B cell (primary cell): Measurements from ENCODE around the gene TULP1. TPM values are rescaled to one million over a fixed set of nuclear protein-coding genes. Genes with fewer than 3 reads are reported as not detected.

Experiments
- ATAC-seq: fragments of 200-7000 bp; cut with Tn5 transposase; one replicate; pipeline ENCODE4 v1.10.0; 2021; ENCODE audit warnings: low read depth, mild to moderate bottlenecking, moderate number of reproducible peaks, moderate library complexity
- CTCF ChIA-PET: fragments of 350-600 bp; sonication (Branson Sonifier 250); formaldehyde crosslinking; loops from one replicate; lab custom pipeline; 2021; ENCODE audit warnings: antibody characterized with exemption, inconsistent platforms; lab: Charles Lee
- POLR2A ChIA-PET: fragments of 350-600 bp; sonication (Branson Sonifier 250); formaldehyde crosslinking; loops from one replicate; lab custom pipeline; 2021; ENCODE audit warnings: antibody characterized with exemption; lab: Charles Lee
- DNase-seq: peaks from one replicate; pipeline ENCODE4 v3.0.0; 2013
- H2AFZ ChIP-seq: 2 replicates; pipeline ENCODE4 v1.6.1; 2012; ENCODE audit warnings: mild to moderate bottlenecking, low read depth, low read length; ENCODE audit not compliant: insufficient read depth, poor library complexity, severe bottlenecking
- H3K27ac ChIP-seq, 2 donors: 1 replicate in 1 of 2; 2 replicates in 1 of 2; pipeline ENCODE4 v1.5.1; 2012 to 2013; ENCODE audit warnings: low read length in 2 of 2, mild to moderate bottlenecking in 2 of 2, moderate library complexity in 1 of 2
- H3K27me3 ChIP-seq, 4 experiments: fragments of 200-600 bp in 1 of 4; sonication (generic) in 1 of 4; replicated peaks in 1 of 4; 1 replicate in 2 of 4; 2 replicates in 2 of 4; pipeline versions ENCODE4 v1.6.1 to v1.7.0; 2013 to 2016; ENCODE audit warnings: low read length in 3 of 4, mild to moderate bottlenecking in 2 of 4, mixed read lengths in 1 of 4, moderate library complexity in 1 of 4; ENCODE audit not compliant: insufficient read depth in 4 of 4, control insufficient read depth in 3 of 4; ENCODE audit errors: control extremely low read depth in 1 of 4
- H3K36me3 ChIP-seq, 2 experiments: replicated peaks in 1 of 2; 1 replicate in 1 of 2; 2 replicates in 1 of 2; pipeline versions ENCODE4 v1.6.1 to v1.7.1; 2013; ENCODE audit warnings: low read length in 1 of 2; ENCODE audit not compliant: insufficient read depth in 2 of 2, control insufficient read depth in 1 of 2; ENCODE audit errors: control extremely low read depth in 1 of 2, extremely low read depth in 1 of 2
- H3K4me1 ChIP-seq, 2 donors: fragments of 200-600 bp in 1 of 2; sonication (generic) in 1 of 2; 1 replicate in 1 of 2; 2 replicates in 1 of 2; pipeline versions ENCODE4 v1.5.1 to v1.6.1; 2013 to 2017; ENCODE audit warnings: low read length in 2 of 2; ENCODE audit not compliant: control insufficient read depth in 2 of 2, insufficient read depth in 2 of 2
- H3K4me2 ChIP-seq: replicated peaks from 2 replicates; pipeline ENCODE3; 2012; ENCODE audit warnings: mild to moderate bottlenecking, low read depth, low read length; ENCODE audit not compliant: poor library complexity, severe bottlenecking
- H3K4me3 ChIP-seq, 5 experiments: fragments of 200-600 bp in 1 of 5; sonication (generic) in 1 of 5; 1 replicate in 3 of 5; 2 replicates in 2 of 5; pipeline versions ENCODE4 v1.5.1 to v1.7.0; 2011 to 2016; ENCODE audit warnings: low read length in 4 of 5, mild to moderate bottlenecking in 4 of 5, low read depth in 2 of 5, control low read depth in 1 of 5, moderate library complexity in 1 of 5; ENCODE audit not compliant: insufficient read depth in 1 of 5; ENCODE audit errors: control extremely low read depth in 1 of 5, extremely low read depth in 1 of 5
- H3K79me2 ChIP-seq: fragments of 200-600 bp; sonication (generic); one replicate; pipeline ENCODE4 v1.6.0; 2016; ENCODE audit warnings: low read length; ENCODE audit not compliant: control insufficient read depth, insufficient read depth
- H3K9ac ChIP-seq: fragments of 200-600 bp; sonication (generic); 2 replicates; pipeline ENCODE4 v1.6.1; 2017; ENCODE audit warnings: mild to moderate bottlenecking, low read length, moderate library complexity
- H3K9me3 ChIP-seq, 3 donors: one replicate each; pipeline versions ENCODE4 v1.6.1 to v1.7.1; 2013; ENCODE audit warnings: low read length in 2 of 3; ENCODE audit not compliant: control insufficient read depth in 2 of 3, insufficient read depth in 1 of 3; ENCODE audit errors: control extremely low read depth in 1 of 3
- H4K20me1 ChIP-seq: 2 replicates; pipeline ENCODE4 v1.6.0; 2012; ENCODE audit warnings: mild to moderate bottlenecking, low read length; ENCODE audit not compliant: insufficient read depth, control insufficient read depth, poor library complexity, severe bottlenecking
- H3K27ac Mint-ChIP-seq: one replicate; pipeline ENCODE4 v1.8.0; 2021; ENCODE audit warnings: mixed read lengths
- H3K27me3 Mint-ChIP-seq: one replicate; pipeline ENCODE4 v1.8.0; 2021; ENCODE audit warnings: mixed read lengths
- H3K4me1 Mint-ChIP-seq: one replicate; pipeline ENCODE4 v1.8.0; 2021; ENCODE audit warnings: mixed read lengths
- H3K4me3 Mint-ChIP-seq: one replicate; pipeline ENCODE4 v1.8.0; 2021; ENCODE audit warnings: mixed read lengths
- H3K9me3 Mint-ChIP-seq: one replicate; pipeline ENCODE4 v1.8.0; 2022; ENCODE audit warnings: mixed read lengths; ENCODE audit not compliant: insufficient read depth
- CTCF ChIP-seq: fragments of 200-600 bp; IDR thresholded peaks from one replicate; pipeline ENCODE4 v1.8.0; 2022; ENCODE audit warnings: antibody characterized with exemption, mild to moderate bottlenecking
- EZH2 ChIP-seq: IDR thresholded peaks from 2 replicates; pipeline ENCODE4 v1.6.1; 2012; ENCODE audit warnings: borderline replicate concordance, low read depth, mild to moderate bottlenecking, moderate library complexity, low read length; ENCODE audit not compliant: insufficient read depth, poor library complexity, severe bottlenecking
- WGBS: methylation state at CpG from one replicate; pipeline ENCODE4 v1.1.5; 2013; ENCODE audit warnings: missing lambda C conversion rate; ENCODE audit not compliant: insufficient coverage; 5-methylcytosine and 5-hydroxymethylcytosine counted together
- intact Hi-C: fragments of 100-400 bp; cut with micrococcal nuclease; formaldehyde crosslinking; loops from one replicate; pipeline ENCODE4 v1.10.0; 2022
- polyA plus RNA-seq: library from polyadenylated mRNA; depleted of rRNA; stranded (reverse); fragments of >200 nt; gene quantifications from 2 replicates; pipeline ENCODE4 v1.2.3, GENCODE V29; 2012
- total RNA-seq, 2 donors: library from RNA; stranded (reverse); fragments of 120-200 nt in 1 of 2; gene quantifications; 1 replicate in 1 of 2; 2 replicates in 1 of 2; pipeline versions ENCODE4 v1.2.3 to v1.2.4, GENCODE V29; 2013 to 2022

The TULP1 gene
- total and polyA plus RNA-seq, 2 donors (not counting 1 experiment from before 2014, with no cell fraction given): not detected

GRCh38 chr6:35473075-35473849, 39.4 kb downstream of the TULP1 start:
- POLR2A ChIA-PET: interaction anchor here (0.7 kb wide), 1 partner anchor 298 kb away, joined by 3 read pairs; no protein-coding TSS in a partner anchor
- H3K79me2 ChIP-seq: peaks cover 8% of the 10 kb centered on the region
- peaks cover 25% of the 10 kb centered on the region for H4K20me1 ChIP-seq
- Mint-ChIP-seq H3K27ac (peak overlapping the region; percentile 50), H3K9me3 (no peaks in the 10 kb centered on the region), H3K27me3 (no peaks in the 10 kb centered on the region), H3K4me3 (no peak overlapping the region), H3K4me1 (peaks cover 32% of the 10 kb centered on the region)
- peaks cover 15 to 26% of the 10 kb centered on the region in 2 donors for H3K4me1 ChIP-seq
- CTCF ChIA-PET: interaction anchor here (0.7 to 4.1 kb wide), 3 partner anchors 21 to 178 kb away, joined by 3 to 16 read pairs (median 5); partner anchors contain the start of gene FANCE
- no peak for TF ChIP-seq EZH2
- TF ChIP-seq CTCF: no peak
- H3K9ac ChIP-seq: no peak overlapping the region
- no peak overlapping the region for H3K27ac ChIP-seq
- no peak overlapping the region for H3K4me3 ChIP-seq
- ATAC-seq (no peak), DNase-seq (no peak)
- no peak overlapping the region for H2AFZ ChIP-seq
- 87% methylated on average over 5 of the region's 9 CpGs for WGBS
- H3K27me3 ChIP-seq: no peaks in the 10 kb centered on the region
- intact Hi-C loops: no loop called here
- no peak overlapping the region for H3K4me2 ChIP-seq
- peaks cover 0 to 50% of the 10 kb centered on the region in 2 experiments for H3K36me3 ChIP-seq
- H3K9me3 ChIP-seq: no peaks in the 10 kb centered on the region

DNA sequence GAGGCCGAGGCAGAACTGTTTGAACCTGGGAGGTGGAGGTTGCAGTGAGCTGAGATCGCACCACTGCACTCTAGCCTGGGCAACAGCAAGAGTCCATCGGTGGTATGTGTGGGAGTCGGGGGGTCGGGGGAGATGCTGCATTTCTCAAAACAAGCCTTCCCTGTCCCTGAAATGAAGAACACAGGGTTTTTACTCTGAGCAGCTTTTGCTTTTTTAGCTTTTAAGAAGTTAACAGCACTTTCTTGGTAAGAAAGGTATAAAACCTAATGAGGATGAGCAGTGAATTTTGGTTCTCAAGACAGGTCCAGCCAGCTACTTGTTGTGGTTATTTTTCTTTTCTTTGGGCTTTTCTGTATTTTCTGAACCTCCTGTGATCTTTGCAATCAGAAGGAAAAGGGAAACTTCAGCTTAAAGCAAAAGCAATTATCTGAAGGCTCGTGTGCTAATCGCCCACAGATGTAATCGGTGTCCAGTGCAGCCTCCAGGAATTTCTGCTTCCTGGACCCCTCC, 40.8 kb downstream of the TULP1 start:
- Histone ChIP-seq H3K4me1 (peaks cover 19 to 34% of the 10 kb centered on the region in 2 donors), H3K79me2 (peaks cover 8% of the 10 kb centered on the region), H3K27me3 (no peaks in the 10 kb centered on the region), H3K4me2 (no peak overlapping the region), H3K9ac (no peak overlapping the region), H3K4me3 (no peak overlapping the region), H4K20me1 (peaks cover 25% of the 10 kb centered on the region), H3K36me3 (peaks cover 0 to 50% of the 10 kb centered on the region in 2 experiments), H2AFZ (no peak overlapping the region), H3K9me3 (no peaks in the 10 kb centered on the region), H3K27ac (peak overlapping the region in 1 of 2 donors; percentile 6)
- Mint-ChIP-seq H3K27ac (peak overlapping the region; percentile 63), H3K4me1 (peaks cover 42% of the 10 kb centered on the region), H3K9me3 (no peaks in the 10 kb centered on the region), H3K4me3 (no peak overlapping the region), H3K27me3 (no peaks in the 10 kb centered on the region)
- intact Hi-C loops: no loop called here
- TF ChIP-seq EZH2: no peak
- TF ChIP-seq CTCF: no peak
- ChIA-PET CTCF (interaction anchor here (0.9 to 7.9 kb wide), 3 partner anchors 20 to 177 kb away, joined by 3 to 127 read pairs (median 16); partner anchors contain the start of gene FANCE), POLR2A (interaction anchor here (0.6 to 1.0 kb wide), 2 partner anchors 26 to 167 kb away, joined by 4 to 5 read pairs; no protein-coding TSS in a partner anchor)
- WGBS: 88% methylated on average over 6 of the region's 8 CpGs
- no peak for ATAC-seq
- DNase-seq: no peak
